ENCODE measurements around the gene PHC2. TPM values are rescaled to one million over a fixed set of nuclear protein-coding genes. Genes with fewer than 3 reads are reported as not detected.

The PHC2 gene
- total RNA-seq, 1 experiment from 2014 or later, result 176 TPM

DNA sequence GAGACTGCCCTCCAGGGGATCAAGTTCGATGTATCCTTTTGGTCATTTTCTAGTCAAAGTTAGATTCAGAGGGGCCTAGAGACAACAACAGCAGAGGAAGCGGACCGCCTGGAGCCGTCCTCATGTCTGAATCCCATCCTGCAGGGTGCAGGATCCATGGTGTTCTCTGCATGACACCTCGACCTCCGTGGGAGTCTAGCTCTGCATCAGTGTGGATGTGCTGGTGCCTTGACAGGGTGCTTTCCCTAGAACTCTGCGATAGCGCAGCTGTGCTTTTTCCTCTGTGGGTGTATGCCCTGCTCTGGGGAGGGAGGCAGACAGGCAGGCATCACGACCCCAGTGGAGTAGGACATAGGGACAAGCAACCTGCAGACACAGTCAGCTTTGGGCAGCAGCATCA is 61.8 kb downstream of the PHC2 start:
- Histone ChIP-seq H3K36me3 (ENCODE audit: control insufficient read depth in 1 of 2, insufficient read depth in 2 of 2, low read length in 2 of 2) (peaks cover 33 to 71% of the 10 kb centered on the region in 2 experiments; a peak in 3 of 4 replicates), H3K4me1 (ENCODE audit: control insufficient read depth in 1 of 2, insufficient read depth in 2 of 2, low read length in 2 of 2) (0 out of 4 replicates have a peak, but pooled peaks cover 0 to 3% of the 10 kb centered on the region in 2 experiments), H3K27me3 (ENCODE audit: insufficient read depth, low read length) (no peaks in the 10 kb centered on the region), H3K9me3 (ENCODE audit: control insufficient read depth in 1 of 2, insufficient read depth in 1 of 2, low read depth in 1 of 2, low read length in 2 of 2) (no peaks in the 10 kb centered on the region), H3K9ac (ENCODE audit: low read length) (no peak overlapping the region), H3K27ac (ENCODE audit: low read depth, low read length) (no peak overlapping the region), H3K4me2 (ENCODE audit: low read length) (no peak overlapping the region), H4K20me1 (ENCODE audit: insufficient read depth) (no peaks in the 10 kb centered on the region), H3K9me2 (ENCODE audit: insufficient read depth) (no peaks in the 10 kb centered on the region), H3K79me2 (ENCODE audit: insufficient read depth, low read length) (no peaks in the 10 kb centered on the region; the same call in 1 of the 2 replicates), H3K4me3 (replicated peaks in 1 of 2; ENCODE audit: low read depth in 1 of 2, low read length in 2 of 2) (no peak overlapping the region), H2AFZ (ENCODE audit: low read depth, low read length, poor library complexity, severe bottlenecking) (no peak overlapping the region)
- ChIA-PET POLR2A (no interaction called here), CTCF (interaction anchor here (0.7 kb wide), 1 partner anchor 18 kb away, joined by 4 read pairs; no protein-coding TSS in a partner anchor), RAD21 (ENCODE audit: low non-redundant PET in 1 of 2, low total read pairs in 2 of 2, uncharacterized antibody in 2 of 2, unreplicated experiment in 2 of 2) (no interaction called here)
- TF ChIP-seq, protein P1, sequence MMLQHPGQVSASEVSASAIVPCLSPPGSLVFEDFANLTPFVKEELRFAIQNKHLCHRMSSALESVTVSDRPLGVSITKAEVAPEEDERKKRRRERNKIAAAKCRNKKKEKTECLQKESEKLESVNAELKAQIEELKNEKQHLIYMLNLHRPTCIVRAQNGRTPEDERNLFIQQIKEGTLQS (IDR thresholded peaks at IDR 0.05), result no peak
- TF ChIP-seq JUND (IDR thresholded peaks at IDR 0.05) (no peak), TCF7L2 (IDR thresholded peaks at IDR 0.05; ENCODE audit: borderline replicate concordance, extremely low read depth, insufficient read depth, insufficient read length) (no peak), POLR2AphosphoS5 (IDR thresholded peaks at IDR 0.05; ENCODE audit: low read depth, low read length) (peak; percentile 16; the same call in 1 of the 2 replicates), ZNF274 (IDR thresholded peaks at IDR 0.05; ENCODE audit: low read depth, low read length) (no peak), YY1 (IDR thresholded peaks at IDR 0.05; ENCODE audit: extremely low read depth, insufficient replicate concordance, low read depth, low read length) (no peak)
- TF ChIP-seq, protein P2, sequence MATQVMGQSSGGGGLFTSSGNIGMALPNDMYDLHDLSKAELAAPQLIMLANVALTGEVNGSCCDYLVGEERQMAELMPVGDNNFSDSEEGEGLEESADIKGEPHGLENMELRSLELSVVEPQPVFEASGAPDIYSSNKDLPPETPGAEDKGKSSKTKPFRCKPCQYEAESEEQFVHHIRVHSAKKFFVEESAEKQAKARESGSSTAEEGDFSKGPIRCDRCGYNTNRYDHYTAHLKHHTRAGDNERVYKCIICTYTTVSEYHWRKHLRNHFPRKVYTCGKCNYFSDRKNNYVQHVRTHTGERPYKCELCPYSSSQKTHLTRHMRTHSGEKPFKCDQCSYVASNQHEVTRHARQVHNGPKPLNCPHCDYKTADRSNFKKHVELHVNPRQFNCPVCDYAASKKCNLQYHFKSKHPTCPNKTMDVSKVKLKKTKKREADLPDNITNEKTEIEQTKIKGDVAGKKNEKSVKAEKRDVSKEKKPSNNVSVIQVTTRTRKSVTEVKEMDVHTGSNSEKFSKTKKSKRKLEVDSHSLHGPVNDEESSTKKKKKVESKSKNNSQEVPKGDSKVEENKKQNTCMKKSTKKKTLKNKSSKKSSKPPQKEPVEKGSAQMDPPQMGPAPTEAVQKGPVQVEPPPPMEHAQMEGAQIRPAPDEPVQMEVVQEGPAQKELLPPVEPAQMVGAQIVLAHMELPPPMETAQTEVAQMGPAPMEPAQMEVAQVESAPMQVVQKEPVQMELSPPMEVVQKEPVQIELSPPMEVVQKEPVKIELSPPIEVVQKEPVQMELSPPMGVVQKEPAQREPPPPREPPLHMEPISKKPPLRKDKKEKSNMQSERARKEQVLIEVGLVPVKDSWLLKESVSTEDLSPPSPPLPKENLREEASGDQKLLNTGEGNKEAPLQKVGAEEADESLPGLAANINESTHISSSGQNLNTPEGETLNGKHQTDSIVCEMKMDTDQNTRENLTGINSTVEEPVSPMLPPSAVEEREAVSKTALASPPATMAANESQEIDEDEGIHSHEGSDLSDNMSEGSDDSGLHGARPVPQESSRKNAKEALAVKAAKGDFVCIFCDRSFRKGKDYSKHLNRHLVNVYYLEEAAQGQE (IDR thresholded peaks at IDR 0.05; ENCODE audit: low read depth), result no peak
- ATAC-seq (no peak), DNase-seq (ENCODE audit: low read depth, low spot score) (no peak)
- TSS peak; percentile 5 for BruUV-seq (replicated peaks)
- intact Hi-C loops (cut with micrococcal nuclease), result loop anchor here (2.0 to 10.0 kb wide), 3 partner anchors 103 to 244 kb away; partner anchors contain the start of gene ZSCAN20

All from HCT116 (cell line).